HG02870 (cell line): ENCODE data around the gene ZNF726.
"Not testable (repeated sequence)": the region's sequence is repeated elsewhere in the genome, so short reads cannot be mapped to it uniquely, and the experiment has no call there.

ENCODE experiments used
- ATAC-seq: cut with Tn5 transposase; IDR thresholded peaks from one replicate; pipeline ENCODE4 v1.9.1; 2021; ENCODE audit warnings: mild to moderate bottlenecking, moderate library complexity; ENCODE audit not compliant: unreplicated experiment

ZNF726 gene

GRCh38 chr19:23937031-23937430 is 22.3 kb downstream of the ZNF726 start:
- ATAC-seq = not testable (repeated sequence)

- no peak for ATAC-seq
Observed at GRCh38 chr19:23943411-23943810, 28.7 kb downstream of the ZNF726 start.

DNA sequence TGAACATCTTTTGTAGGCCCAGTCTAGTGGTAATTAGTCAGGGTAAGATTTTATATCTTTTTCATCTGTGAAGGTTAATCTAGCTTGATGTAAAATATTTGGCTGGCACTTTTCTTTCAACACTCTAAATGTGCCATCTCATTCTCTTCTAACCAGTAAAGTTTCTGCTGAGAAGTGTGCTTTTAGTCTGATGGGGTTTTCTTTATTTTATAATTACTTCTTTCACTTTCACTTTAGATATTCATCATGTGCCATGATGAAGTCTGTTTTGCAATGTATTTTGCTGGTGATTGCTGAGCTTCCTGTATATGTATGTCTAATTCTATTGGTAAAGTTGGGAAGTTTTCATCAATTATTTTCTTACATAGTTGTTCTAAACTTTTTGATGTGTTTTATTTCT is 31.9 kb downstream of the ZNF726 start:
- ATAC-seq = no peak

DNA sequence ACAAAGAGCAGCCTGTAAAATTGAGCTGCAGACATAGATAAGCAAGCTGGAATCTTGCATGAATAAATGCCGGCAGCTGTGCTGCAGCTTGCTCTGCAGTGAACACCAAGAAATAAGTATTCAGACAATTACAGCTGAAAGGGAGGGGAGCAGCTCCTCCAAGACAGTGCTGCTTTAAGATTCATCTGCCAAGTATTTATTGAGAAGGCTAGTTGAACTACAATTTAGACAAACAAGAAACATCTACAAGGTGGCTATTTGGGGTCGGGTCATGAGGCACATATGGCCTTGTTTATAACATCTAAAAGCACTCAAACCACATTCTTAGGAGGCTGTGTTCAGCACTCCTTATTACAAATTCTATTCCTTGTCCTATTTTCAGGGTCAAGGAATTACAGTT is 34.9 kb downstream of the ZNF726 start:
- ATAC-seq = no peak

DNA sequence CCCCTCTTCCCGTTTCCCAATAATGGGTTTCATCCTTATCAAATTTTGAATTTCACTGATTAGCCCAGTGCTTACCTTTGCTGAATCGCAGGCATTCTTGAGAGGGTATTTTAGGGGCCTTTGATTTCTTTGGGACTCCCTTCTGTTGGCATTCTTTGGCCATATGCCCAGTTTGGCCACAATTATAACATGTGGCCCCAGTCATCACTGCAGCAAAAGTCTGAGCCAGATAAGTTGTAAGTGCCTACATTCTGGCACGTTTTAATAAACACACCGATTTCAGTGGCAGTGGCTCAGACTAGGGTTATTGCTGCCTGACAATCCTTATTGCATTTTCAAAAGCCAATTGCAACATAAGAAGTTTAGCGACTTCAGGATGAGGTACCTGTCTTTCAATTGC is 41.4 kb downstream of the ZNF726 start:
- no peak for ATAC-seq

DNA sequence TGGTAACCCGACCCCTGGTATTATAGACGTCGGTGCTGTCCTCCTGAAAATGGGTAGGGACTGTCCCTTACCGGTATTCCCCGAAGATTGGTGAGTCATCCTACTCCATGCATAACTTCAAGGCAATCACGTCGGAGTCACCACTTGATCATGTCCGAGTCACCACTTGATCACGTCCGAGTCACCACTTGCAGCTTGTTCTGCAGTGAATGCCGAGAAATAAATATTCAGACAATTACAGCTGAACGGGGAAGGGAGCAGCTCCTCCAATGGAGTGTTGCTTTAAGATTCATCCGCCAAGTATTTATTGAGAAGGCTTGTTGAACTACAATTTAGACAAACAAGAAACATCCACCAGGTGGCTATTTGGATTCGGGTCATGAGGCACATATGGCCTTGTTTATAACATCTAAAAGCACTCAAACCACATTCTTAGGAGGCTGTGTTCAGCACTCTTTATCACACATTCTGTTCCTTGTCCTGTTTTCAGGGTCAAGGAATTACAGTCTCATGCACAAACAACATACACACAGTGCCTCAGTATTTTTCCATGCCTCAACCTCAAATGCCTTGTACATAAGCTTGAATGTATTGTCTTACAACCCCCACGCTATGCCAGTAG is 43.1 kb downstream of the ZNF726 start:
- ATAC-seq = no peak

- ATAC-seq = not testable (repeated sequence)
Observed at GRCh38 chr19:23963396-23963795, 48.7 kb downstream of the ZNF726 start.

DNA sequence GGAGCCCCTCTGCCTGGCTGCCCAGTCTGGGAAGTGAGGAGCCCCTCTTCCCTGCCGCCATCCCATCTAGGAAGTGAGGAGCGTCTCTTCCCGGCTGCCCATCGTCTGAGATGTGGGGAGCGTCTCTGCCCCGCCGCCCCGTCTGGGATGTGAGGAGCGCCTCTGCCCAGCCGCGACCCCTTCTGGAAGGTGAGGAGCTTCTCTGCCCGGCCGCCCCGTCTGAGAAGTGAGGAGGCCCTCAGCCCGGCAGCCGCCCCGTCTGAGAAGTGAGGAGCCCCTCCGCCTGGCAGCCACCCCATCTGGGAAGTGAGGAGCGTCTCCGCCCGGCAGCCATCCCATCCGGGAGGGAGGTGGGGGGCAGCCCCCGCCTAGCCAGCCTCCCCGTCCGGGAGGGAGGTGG is 49.2 kb downstream of the ZNF726 start:
- not testable (repeated sequence) for ATAC-seq

DNA sequence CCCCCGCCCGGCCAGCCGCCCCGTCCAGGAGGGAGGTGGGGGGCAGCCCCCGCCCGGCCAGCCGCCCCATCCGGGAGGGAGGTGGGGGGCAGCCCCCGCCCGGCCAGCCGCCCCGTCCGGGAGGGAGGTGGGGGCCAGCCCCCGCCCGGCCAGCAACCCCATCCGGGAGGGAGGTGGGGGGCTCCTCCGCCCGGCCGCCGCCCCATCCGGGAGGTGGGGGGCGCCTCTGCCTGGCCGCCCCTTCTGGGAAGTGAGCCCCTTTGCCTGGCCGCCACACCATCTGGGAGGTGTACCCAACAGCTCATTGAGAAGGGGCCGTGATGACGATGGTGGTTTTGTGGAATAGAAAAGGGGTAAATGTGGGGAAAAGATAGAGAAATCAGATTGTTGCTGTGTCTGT is 49.6 kb downstream of the ZNF726 start:
- not testable (repeated sequence) for ATAC-seq

DNA sequence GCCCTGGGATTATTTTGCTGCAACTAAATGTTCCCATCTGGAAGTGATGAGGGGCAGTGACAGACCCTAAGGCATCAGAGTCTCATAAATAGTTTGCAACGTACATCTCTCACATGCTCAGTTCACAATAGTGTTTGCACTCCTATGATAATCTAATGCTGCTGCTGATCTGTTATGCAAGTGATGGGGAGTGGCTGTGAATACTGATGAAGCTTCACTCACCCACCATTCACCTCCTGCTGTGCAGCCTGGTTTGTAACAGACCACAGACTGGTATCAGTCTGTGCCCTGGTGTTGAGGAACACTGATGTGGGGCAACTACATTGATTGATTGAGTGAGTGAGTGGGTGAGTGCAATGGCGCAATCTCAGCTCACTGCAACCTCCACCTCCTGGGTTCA is 54.9 kb downstream of the ZNF726 start:
- no peak for ATAC-seq

DNA sequence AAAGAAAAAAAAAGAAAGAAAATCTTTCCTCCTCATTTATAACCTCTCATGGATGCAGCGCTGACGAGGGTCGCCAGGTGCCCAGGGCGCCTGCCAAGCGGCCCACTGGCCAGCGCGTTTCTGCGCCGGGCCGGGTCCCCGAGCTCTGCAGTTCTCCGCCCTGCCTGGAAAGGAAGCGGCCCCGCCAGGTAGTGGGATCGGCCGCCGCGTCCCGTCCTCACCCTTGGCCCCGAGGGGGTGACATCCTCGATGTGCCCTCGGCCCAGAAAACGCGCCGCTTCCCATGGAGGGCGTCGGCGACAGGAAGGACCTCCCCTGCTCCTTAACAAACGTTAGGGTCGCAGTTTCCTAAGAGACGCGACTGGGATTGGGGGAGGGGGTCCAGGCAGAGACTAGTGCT is 56.9 kb downstream of the ZNF726 start:
- no peak for ATAC-seq

GRCh38 chr19:23972161-23972560 is 57.5 kb downstream of the ZNF726 start:
- ATAC-seq = no peak

DNA sequence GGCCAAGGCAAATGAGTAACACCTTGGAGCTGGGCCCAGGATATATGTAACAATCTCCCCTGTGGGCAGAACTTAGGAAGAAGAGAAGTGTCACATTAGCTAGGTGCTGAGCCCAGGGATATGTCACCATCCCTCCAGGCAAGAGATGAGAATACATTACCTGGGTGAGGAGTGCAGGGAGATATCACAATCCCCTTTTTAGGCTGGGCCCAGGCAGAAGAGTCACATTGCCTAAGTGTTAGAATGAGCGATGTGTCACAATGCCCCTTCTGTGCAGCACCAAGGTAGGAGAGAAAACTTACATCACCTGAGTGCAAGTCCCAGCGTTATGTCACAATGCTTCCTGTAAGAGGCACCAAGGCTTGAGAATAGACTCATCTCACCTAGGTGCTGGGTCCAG is 60.3 kb downstream of the ZNF726 start:
- no peak for ATAC-seq

DNA sequence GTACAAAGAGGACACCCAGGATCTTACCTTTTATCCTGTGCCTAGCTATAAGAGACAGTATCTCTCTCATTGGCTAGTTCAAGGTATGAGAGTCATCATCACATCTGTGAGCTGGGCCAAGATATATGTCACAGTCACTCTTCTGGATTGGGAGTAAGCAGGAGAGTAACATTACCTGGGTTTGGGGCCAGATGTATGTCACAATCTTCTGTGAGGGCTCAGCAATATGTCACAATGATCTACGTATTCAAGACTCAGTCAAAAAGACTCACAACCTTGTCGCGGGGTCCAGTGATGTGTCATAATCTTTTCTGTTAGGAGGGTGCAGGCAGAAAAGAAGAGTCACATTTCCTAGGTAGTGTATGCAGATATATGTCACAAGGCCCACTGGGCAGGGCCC is 61.9 kb downstream of the ZNF726 start:
- ATAC-seq = not testable (repeated sequence)

- not testable (repeated sequence) for ATAC-seq
Observed at GRCh38 chr19:23977256-23977655, 62.6 kb downstream of the ZNF726 start.

DNA sequence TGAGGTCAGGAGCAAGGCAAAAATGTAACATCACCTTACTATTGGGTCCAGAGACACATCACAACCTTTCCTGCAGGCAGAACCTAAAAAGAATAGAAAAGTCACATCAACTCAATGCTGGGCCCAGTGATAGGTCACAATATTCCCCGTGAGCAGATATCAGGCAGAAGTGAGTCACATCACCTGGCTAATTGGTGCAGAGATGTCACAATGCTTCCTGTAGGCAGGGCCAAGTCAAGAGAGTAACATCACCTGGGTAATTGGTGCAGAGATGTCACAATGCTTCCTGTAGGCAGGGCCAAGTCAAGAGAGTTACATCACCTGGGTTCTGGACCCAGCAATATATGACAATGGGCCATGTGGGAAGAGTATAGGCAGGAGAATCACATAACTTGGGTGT is 63.4 kb downstream of the ZNF726 start:
- ATAC-seq = no peak

- ATAC-seq = no peak
Observed at GRCh38 chr19:23980805-23981204, 66.1 kb downstream of the ZNF726 start.

DNA sequence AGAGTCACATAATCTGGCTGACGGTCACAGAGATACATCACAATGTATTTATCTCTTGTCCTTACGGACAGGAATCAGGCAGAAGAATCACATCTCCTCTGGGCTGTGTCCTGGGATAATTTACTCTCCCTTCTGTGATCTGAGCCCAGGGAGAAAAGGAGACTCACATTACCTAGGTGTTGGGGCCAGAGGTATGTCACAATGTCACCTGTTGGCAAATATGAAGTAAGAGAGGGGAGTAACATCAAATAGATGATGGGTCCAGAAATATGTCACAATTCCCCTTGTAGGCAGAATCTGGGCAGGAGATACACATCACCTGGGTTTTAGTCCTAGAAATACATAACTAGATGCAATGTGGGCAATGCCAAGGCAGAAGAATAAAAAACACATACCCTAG is 67.2 kb downstream of the ZNF726 start:
- ATAC-seq = no peak

DNA sequence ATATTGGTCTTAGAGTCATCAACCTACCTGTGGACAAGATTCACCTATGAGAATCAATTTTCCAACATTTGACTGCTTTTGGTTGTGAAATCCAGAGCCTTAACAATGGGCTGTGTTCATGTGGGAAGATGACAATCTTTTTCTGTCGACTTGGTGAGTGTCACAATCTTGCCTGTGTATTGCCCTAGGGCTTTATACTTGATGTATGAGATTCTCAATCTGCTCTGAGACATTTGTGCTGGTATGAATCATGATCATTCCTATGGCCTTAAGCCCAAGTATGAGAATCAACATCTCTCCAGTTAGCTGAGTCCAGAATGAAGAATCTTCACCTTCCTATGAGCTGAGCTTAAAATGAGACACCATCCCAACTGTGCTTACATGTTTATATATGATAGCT is 68.7 kb downstream of the ZNF726 start:
- no peak for ATAC-seq
